Amniotic stem cell (primary cell): ENCODE data around the gene CRYBA4.

ENCODE experiments used
- DNase-seq: peaks from one replicate; lab custom pipeline; 2025; lab: John Stamatoyannopoulos, UW

The CRYBA4 gene

GRCh38 chr22:26662160-26662559 is 40.4 kb downstream of the CRYBA4 start:
- DNase-seq, result no peak

GRCh38 chr22:26663374-26663923 is 41.7 kb downstream of the CRYBA4 start:
- DNase-seq, result no peak

- no peak for DNase-seq
Observed at GRCh38 chr22:26665813-26666231, 44.1 kb downstream of the CRYBA4 start.

GRCh38 chr22:26667140-26667539 is 45.4 kb downstream of the CRYBA4 start:
- no peak for DNase-seq

- no peak for DNase-seq
Observed at GRCh38 chr22:26669060-26669481, 47.3 kb downstream of the CRYBA4 start.

GRCh38 chr22:26670459-26670858 is 48.7 kb downstream of the CRYBA4 start:
- DNase-seq, result no peak

GRCh38 chr22:26671317-26672059 is 49.7 kb downstream of the CRYBA4 start:
- no peak for DNase-seq

- DNase-seq, result no peak
Observed at GRCh38 chr22:26672060-26672471, 50.3 kb downstream of the CRYBA4 start.

- DNase-seq, result peak; percentile 95
Observed at GRCh38 chr22:26672590-26673468, 51.1 kb downstream of the CRYBA4 start.

- no peak for DNase-seq
Observed at GRCh38 chr22:26673486-26673885, 51.7 kb downstream of the CRYBA4 start.

- DNase-seq, result no peak
Observed at GRCh38 chr22:26674211-26675190, 52.7 kb downstream of the CRYBA4 start.

GRCh38 chr22:26675687-26676268 is 54.0 kb downstream of the CRYBA4 start:
- DNase-seq, result no peak

- DNase-seq, result no peak
Observed at GRCh38 chr22:26677217-26677616, 55.5 kb downstream of the CRYBA4 start.

GRCh38 chr22:26679003-26679629 is 57.4 kb downstream of the CRYBA4 start:
- no peak for DNase-seq
